Iris pigment epithelial cell (primary cell): ENCODE measurements around the gene PRKCD.
A peak's percentile ranks its signal among the peaks of the same experiment; 100 is the strongest.

Experiments used
- DNase-seq: peaks from one replicate; pipeline ENCODE4 v3.0.0-alpha.2; 2011; ENCODE audit warnings: low read depth

The PRKCD gene

GRCh38 chr3:53232641-53233377 lies 71.8 kb downstream of the PRKCD start:
- DNase-seq, result no peak

GRCh38 chr3:53234130-53234840 lies 73.3 kb downstream of the PRKCD start:
- DNase-seq, result no peak

GRCh38 chr3:53234841-53235232 lies 73.8 kb downstream of the PRKCD start:
- DNase-seq, result no peak

- DNase-seq, result no peak
These were observed 74.5 kb downstream of the PRKCD start for GRCh38 chr3:53235545-53235944.

GRCh38 chr3:53236112-53236841 lies 75.3 kb downstream of the PRKCD start:
- DNase-seq, result peak; percentile 95

- DNase-seq, result peak; percentile 96
These were observed 77.2 kb downstream of the PRKCD start for GRCh38 chr3:53238051-53238850.

GRCh38 chr3:53238886-53239285 lies 77.9 kb downstream of the PRKCD start:
- DNase-seq, result no peak

- DNase-seq, result no peak
These were observed 78.8 kb downstream of the PRKCD start for GRCh38 chr3:53239800-53240199.

- no peak for DNase-seq
These were observed 80.3 kb downstream of the PRKCD start for GRCh38 chr3:53240989-53241972.

GRCh38 chr3:53242155-53242554 lies 81.1 kb downstream of the PRKCD start:
- no peak for DNase-seq
